AG08396 (cell line): ENCODE data around the gene E2F1.
"Not testable (repeated sequence)": the region's sequence is repeated elsewhere in the genome, so short reads cannot be mapped to it uniquely, and the experiment has no call there.

Experiments
- DNase-seq: peaks from one replicate; pipeline ENCODE4 v3.0.0; 2012; ENCODE audit warnings: low spot score, mixed read lengths

E2F1 gene

DNA sequence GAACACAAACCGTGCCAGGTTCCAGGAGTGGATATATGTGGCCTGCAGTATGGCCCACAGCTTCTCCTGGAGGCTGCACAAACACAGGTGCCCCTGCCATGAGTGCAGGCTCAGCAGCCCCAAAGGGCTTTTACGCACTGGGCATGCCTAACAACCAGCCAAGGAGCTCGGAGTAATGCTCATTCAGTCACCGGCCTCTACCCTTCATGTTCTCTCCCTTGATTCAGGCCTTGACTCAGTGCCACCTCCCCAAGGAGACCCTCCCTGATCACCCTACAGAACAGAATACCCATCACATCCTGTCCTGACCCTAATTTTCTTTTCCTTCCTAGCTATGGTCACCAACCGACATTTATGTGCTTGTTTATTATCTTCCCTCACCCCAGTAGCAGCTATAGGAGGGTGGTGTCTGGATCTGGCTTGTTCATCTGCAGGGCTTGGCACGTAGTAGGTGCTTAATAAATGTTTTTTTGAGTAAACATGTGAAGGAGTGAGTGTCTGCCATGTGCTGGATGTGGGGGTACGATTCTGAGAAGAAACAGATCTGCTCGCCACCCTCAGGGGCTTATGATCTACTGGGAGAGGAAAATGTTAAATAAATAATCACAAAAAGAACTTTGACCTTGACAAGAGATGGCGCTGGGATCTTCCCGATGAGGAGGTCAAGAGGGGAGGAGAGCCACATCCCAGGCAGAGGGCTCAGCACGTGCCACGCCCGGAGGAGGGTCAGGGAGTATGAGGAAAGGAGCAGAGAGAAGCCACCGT lies 24.7 kb upstream of the E2F1 start:
- no peak for DNase-seq

DNA sequence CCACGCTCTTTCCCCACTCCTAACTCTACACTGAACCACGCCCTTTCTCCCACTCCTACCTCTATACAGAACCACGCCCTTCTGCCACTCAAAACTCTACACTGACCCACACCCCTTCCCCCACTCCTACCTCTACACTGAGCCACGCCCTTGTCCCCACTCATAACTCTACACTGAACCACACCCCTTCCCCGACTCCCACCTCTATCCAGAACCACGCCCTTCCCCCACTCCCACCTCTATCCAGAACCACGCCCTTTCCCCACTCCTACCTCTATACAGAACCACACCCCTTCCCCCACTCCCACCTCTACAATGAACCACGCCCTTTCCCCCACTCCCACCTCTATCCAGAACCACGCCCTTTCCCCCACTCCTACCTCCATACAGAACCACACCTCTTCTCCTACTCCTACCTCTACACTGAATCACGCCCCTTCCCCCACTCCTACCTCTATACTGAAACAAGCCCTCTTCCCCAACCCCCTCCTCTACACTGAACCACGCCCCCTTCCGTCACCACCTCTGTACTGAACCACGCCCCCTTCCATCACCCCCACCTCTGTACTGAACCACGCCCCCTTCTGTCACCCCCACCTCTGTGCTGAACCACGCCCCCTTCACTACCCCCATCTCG lies 23.8 kb upstream of the E2F1 start:
- DNase-seq = no peak

DNA sequence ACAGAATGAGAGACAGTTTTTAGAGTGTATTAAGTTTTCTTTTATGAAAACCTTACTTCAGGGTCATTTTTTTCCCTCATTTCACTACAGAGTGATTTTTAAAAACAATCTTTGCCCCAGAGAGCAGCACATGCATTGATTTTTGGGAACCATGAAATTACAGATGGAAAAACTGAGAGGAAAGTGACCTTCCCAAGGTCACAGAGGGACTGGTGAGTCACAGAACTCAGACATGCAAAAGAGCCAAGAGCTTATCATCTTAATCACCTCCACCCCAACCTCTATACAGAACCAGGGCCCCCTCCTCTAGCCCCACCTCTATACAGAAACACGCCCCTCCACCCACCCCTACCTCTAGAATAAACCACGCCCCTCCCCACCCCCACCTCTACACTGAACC lies 23.2 kb upstream of the E2F1 start:
- peak; percentile 40 for DNase-seq

DNA sequence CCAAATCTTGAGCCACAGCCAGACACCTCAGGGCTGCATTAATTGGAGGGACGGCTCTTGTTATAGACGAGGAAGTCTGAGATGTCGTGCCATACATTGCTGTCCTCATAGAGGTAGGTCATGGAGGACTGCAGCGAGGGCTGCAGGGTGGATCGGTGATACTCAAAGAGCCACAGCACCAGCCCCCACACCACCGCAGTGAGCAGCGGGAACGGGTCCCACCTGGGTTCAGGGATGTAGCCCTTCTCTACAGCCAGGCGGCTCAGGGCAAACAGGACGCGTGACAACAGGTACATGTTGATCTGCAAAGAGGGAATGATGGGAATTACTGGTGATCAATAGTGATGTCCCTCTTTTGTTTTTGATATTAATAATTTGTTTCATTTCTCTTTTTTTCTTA lies 21.5 kb upstream of the E2F1 start:
- no peak for DNase-seq

DNA sequence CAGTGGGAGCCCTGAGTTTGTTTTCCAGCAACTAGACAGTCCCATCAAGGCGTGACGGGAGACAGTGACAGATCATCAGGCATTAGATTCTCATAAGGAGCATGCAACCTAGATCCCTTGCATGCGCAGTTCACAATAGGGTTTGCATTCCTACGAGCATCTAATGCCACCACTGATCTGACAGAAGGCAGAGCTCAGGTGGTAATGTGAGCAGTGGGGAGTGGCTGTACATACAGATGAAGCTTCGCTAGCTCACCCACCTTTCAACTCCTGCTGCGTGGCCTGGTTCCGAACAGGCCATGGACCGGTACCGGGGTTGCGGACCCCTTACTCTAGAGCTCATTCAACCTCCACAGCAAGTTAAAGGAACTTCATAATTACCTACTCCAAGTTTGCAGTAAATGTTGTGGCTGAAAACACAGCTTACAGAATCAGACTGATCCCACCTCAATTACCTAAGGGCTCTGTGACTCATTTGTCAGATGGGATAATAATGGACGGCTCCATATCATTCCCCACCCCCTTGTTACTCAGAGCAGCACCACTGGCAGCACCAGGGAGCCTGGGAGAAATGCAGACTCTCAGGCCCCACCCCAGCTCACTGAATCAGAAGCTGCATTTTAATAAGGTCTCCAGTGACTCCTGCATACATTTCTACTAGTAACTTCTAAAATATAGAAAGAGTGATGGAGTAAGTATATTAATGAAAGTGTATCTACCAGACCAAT lies 18.2 kb upstream of the E2F1 start:
- no peak for DNase-seq

DNA sequence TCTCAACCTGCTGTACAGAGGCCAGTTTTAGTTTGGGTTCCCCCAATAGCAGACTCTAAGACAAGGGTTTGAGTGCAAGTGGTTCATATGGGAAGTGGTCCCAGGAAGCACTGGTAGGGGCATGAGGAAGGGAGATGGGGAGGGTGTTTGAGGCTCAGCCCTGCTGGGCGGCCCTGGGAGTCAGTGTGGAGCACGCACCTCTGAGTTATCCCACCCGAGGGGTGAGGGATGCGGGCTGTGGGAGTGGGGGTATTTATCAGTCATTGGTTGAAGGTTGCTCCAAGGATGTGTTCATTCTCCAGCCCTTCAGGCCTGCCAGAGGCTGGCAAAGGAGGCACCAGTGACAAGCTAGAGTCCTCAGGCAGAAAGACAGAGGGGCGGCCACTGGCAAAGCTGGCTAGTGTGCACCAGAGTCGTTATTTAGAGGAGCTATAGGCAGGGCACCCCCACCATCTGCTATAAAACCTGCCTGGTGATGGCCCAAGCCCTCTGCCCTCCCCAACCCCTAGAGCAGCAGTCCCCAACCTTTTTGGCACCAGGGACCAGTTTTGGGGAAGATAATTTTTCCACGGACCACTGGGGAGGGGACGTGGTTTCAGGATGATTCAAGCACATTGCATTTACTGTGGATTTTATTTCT lies 17.4 kb upstream of the E2F1 start:
- DNase-seq = no peak

DNA sequence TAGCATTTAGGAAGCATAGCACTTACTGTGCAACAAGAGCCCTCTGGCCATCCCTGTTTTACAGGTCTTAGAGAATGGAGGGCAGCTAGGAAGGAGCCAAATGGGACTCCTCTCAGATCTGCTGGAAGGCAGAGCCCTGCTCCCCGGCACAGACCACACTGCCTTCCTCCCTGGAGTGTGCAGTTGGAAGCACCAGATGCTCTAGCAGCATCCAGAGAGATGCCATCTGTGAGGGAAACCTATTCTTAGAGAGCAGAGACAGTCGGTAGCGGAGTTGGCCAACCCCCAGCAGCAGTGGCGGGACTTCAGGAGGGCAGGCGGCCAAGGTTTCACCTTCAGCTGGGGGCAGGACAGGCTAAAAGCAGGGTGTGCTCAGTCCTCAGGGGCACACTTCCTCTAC lies 16.7 kb upstream of the E2F1 start:
- no peak for DNase-seq

DNA sequence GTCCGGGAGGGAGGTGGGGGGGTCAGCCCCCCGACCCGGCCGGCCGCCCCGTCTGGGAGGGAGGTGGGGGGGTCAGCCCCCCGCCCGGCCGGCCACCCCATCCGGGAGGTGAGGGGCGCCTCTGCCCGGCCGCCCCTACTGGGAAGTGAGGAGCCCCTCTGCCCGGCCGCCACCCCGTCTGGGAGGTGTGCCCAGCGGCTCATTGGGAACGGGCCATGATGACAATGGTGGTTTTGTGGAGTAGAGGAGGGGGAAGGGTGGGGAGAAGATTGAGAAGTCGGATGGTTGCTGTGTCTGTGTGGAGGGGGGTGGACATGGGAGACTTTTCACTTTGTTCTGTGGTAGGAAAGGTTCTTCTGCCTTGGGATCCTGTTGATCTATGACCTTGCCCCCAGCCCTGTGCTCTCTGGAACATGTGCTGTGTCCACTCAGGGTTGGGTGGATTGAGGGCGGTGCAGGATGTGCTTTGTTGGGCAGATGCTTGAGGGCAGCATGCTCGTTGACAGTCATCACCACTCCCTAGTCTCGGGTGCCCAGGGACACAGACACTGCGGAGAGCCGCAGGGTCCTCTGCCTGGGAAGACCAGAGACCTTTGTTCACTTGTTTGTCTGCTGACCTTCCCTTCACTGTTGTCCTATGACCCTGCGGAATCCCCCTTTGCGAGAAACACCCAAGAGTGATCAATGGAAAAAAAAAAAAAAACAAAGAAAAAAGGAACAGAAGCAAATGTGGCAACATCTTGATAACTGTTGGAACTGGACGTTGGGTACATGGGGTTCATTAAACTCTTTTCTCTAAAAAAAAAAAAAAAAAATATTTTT lies 15.7 kb upstream of the E2F1 start:
- no peak for DNase-seq

DNA sequence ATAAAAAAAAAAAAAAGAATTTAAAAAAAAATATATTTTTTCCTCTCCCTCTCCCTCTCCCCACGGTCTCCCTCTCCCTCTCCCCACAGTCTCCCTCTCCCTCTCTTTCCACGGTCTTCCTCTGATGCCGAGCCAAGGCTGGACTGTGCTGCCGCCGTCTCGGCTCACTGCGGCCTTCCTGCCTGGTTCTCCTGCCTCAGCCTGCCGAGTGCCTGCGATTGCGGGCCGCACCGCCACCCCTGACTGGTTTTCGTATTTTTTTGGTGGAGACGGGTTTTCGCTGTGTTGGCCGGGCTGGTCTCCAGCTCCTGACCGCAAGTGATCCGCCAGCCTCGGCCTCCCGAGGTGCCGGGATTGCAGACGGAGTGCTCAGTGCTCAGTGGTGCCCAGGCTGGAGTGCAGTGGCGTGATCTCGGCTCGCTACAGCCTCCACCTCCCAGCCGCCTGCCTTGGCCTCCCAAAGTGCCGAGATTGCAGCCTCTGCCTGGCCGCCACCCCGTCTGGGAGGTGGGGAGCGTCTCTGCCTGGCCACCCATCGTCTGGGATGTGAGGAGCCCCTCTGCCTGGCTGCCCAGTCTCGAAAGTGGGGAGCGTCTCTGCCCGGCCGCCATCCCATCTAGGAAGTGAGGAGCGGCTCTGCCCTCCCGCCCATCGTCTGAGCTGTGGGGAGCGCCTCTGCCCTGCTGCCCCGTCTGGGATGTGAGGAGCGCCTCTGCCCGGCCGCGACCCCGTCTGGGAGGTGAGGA lies 14.7 kb upstream of the E2F1 start:
- not testable (repeated sequence) for DNase-seq

DNA sequence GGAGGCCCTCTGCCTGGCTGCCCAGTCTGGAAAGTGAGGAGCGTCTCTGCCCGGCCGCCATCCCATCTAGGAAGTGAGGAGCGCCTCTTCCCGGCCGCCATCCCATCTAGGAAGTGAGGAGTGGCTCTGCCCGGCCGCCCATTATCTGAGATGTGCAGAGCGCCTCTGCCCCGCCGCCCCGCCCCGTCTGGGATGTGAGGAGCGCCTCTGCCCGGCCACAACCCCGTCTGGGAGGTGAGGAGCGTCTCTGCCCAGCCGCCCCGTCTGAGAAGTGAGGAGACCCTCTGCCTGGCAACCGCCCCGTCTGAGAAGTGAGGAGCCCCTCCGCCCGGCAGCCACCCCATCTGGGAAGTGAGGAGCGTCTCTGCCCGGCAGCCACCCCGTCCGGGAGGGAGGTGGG lies 12.8 kb upstream of the E2F1 start:
- not testable (repeated sequence) for DNase-seq

DNA sequence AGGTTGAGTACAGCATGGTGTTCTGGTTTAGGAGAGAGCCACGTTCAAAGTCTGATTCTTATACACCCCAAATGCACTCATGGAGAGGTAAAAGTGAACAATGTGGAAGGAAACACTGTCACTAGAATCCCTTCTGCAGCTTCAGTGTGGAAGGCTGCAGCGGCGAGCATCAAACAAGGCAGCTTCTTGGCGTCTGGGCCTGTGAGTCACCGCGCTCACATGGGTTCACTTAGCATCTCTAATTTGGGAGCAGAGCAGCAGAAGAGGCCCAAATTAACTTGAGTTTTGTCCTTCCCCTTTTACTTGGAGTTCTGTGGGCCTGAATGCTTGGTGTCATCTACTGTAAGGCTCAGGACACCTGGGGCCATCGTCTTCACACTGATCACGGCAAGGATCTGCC lies 10.9 kb upstream of the E2F1 start:
- DNase-seq = peak; percentile 52

DNA sequence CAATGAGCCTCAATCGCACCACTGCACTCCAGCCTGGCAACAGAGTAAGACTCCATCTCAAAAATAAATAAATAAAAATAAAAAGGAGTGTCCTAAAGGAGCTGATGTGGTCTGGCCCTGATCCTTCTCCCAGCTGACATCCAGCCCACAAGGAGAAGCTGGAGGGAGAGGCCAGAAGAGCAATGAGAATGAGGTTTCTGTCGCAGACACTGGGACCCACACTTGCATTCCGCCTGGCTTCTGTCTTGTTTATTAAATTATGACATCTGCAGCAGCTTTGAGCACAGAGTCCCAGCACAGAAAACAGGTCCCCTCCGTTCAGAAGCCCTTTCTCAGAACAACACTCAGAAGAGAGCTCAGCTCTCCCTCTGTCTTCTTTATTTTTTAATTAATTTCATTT lies 10.3 kb upstream of the E2F1 start:
- DNase-seq = no peak

DNA sequence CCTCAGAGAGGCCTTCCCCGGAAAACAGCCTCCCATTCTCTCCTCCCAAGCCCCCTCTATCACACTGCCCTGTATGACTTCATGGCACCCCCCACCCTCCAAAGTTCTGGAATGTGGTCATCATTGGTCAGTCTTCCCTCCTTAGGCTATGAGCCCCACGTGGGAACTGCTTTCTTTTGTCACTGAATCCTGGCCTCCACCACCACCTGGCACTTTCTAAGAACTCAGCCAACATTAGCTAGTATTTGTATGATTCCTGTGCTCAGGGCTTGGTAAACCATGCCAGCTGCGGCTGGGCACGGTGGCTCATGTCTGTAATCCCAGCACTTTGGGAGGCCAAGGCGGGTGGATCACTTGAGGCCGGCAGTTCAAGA lies 8.4 kb upstream of the E2F1 start:
- DNase-seq = no peak

DNA sequence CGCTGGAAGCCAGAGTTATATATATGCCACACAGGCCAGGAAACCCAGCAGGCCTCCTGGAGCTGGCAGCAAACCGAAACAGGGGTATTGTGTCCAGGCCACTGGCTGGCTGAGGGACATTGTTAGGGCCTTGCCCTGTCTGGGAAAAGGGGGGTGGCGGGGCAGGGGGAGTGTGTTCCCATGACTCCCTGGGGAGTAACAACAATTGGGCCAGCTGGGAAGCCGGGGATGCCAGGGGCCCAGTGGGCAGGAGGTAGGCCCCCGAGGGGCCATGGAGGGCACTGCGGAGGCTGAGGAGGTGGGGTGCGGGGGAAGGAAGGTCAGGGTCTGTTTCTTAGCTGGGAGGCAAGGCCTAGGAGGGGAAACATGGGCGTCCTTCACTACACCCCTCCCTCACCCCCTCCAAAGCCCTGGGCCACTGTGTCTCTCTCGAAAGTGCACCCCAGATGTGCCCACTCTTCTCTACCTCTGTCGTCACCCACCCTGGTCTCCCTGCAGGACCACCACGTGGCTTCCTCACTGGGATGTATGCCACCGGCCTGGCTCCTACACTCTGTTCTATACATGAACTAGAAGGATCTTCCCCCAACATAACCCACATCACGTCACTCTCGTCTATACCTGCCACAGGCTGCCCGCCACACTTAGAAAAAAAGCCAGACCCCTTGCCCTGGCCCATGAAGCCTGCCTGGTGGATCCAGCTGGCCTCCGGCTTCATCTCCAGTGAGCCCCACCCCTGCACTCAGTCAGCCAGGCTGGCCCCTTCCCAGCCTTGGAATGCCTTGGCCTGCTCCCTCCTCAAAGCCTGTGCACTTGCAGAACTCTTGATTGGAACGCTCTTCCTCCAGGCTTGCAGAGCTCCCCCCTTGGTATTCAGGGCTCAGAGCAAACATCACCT lies 7.8 kb upstream of the E2F1 start:
- DNase-seq = no peak

DNA sequence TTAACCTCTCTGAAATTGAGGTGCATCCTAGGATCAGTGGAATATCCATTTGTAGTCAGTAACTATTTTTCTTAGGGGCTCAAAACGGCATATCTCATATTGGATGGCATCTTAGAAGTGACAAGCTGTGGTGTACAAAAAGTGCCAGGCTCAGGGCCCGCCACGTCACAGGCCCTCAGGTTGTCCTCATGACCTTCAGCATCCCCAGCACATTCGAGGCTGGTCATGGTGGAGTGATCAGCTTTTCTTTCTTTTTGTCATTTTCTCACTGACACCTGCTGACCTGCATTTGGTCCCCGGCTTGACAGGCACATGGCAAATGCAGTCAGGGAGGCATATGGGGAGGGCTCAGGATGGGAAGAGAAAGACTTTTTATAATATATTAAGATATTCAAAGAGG lies 7.1 kb upstream of the E2F1 start:
- DNase-seq = no peak

DNA sequence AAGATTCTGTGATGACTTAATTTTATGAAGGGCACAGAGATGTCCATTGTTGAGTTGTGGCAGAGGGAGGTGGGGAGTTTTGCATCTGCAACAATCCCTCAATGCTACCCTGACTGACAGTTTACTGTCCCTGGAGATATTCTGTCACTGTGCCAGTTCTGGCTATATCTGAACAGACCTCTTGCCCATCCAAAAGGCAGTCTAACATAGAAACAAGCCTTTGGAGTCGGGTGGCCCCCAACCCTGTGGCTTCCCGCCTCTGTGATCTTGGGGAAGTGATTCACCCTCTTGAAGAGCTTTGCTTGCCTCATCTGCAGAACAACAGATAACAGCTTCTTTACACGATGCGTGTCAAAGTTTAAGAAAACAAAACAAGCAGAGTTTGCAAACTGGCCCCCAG lies 3.8 kb upstream of the E2F1 start:
- DNase-seq = no peak

DNA sequence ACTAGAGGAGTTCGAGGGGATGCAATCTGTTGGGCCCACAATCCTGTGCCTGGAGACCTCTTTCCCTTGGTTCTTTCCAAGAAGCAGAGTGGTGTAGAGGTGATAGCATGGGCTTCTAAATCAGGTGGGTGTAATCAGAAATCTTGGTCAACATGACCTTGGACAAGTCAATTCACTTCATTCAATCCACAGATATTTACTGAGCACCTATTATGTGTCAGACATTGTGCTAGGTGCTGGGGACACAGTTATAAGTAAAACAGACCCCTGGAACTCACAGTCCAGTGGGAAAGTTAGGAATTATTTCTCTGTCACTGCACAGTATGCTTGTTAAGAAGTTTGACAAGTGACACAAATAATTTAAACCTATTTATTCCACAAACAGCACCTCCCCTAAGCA lies 3.3 kb upstream of the E2F1 start:
- no peak for DNase-seq

DNA sequence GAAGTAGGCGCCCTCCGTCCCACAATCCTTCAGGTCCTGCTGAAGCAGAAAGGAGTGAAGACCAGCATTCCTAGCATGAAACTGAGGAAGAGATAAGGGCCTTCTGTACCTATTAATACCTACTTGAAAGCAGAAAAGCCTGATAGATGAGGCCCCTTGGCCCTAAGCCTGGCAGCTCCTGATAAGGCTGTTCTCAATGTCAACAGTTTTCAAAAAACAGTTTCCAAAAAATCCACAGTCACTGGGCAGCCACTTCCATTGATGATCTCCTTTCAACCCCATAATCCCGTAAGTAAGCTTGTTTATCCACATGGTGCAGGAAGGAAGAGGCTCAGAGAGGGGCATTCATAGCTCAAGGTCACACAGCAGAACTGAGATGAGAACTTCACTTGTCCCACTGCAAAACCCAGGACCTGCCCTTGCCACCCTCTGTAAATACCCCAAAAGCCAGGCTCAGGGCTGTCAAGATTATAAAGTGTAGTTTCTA lies 2.8 kb upstream of the E2F1 start:
- no peak for DNase-seq

DNA sequence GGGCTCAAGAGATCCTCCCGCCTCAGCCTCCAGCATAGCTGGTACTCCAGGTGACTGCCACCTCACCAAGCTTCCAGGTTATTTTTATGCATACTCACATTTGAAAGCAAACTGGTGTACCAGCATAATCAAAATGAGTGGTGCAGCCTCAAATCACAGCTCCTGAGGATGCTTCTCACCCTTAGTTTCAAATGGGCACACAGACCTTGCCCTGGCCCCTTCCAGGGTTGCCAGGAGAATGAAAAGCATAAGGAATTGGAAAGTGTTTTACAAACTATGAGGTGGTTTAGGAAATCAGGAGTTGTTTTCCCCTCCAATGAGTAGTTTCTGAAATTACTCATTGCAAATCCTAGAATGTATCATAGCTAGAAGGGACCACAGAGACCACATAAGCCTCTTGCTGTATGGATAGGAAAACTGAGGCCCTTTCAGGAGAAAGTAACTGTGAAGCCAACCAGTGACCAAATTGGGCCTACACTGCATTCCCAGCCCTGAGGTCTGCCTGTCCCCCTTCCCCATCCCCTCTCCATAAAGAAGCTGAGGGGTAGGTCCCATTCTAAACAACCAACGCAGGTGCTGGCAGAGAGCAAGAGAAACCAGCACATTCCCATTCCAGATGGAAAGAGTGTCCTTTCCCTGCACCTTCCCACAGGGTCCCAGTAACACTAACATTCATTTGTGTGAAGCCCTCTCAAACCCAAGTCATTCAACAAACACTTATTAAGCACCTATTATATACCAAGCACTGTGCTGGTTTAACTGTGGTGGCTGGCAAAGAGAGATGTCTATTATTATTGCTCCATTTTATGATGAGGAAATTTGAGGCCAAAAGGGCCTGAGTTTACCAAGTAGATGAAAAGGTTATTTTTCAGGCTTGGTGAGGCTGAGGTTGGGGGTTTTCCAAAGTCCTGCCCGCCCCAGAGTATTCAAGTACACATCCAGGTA lies 2.1 kb upstream of the E2F1 start:
- no peak for DNase-seq
